GM21390 (cell line): Measurements from ENCODE around the gene THSD7A.

ENCODE experiments used
- ATAC-seq: cut with Tn5 transposase; IDR thresholded peaks from one replicate; pipeline ENCODE4 v1.9.1; 2021; ENCODE audit not compliant: unreplicated experiment

The THSD7A gene

GRCh38 chr7:11817111-11817740, 14.8 kb downstream of the THSD7A start:
- no peak for ATAC-seq

- ATAC-seq: no peak
Measured at GRCh38 chr7:11811709-11812108, 20.3 kb downstream of the THSD7A start.

GRCh38 chr7:11810043-11810625, 21.9 kb downstream of the THSD7A start:
- no peak for ATAC-seq

- no peak for ATAC-seq
Measured at GRCh38 chr7:11807000-11807399, 25.0 kb downstream of the THSD7A start.

- no peak for ATAC-seq
Measured at GRCh38 chr7:11804621-11805020, 27.4 kb downstream of the THSD7A start.

- no peak for ATAC-seq
Measured at GRCh38 chr7:11795231-11795630, 36.8 kb downstream of the THSD7A start.

- ATAC-seq: no peak
Measured at GRCh38 chr7:11792166-11792565, 39.8 kb downstream of the THSD7A start.

GRCh38 chr7:11788568-11788967, 43.4 kb downstream of the THSD7A start:
- no peak for ATAC-seq

- no peak for ATAC-seq
Measured at GRCh38 chr7:11787534-11787933, 44.5 kb downstream of the THSD7A start.

GRCh38 chr7:11786186-11786585, 45.8 kb downstream of the THSD7A start:
- ATAC-seq: no peak

GRCh38 chr7:11784769-11785536, 47.0 kb downstream of the THSD7A start:
- no peak for ATAC-seq

- ATAC-seq: no peak
Measured at GRCh38 chr7:11779864-11780674, 51.9 kb downstream of the THSD7A start.

GRCh38 chr7:11776039-11776438, 56.0 kb downstream of the THSD7A start:
- ATAC-seq: no peak

- ATAC-seq: no peak
Measured at GRCh38 chr7:11775401-11775800, 56.6 kb downstream of the THSD7A start.

GRCh38 chr7:11768263-11768662, 63.7 kb downstream of the THSD7A start:
- ATAC-seq: no peak

GRCh38 chr7:11767148-11767547, 64.8 kb downstream of the THSD7A start:
- no peak for ATAC-seq

GRCh38 chr7:11760372-11760771, 71.6 kb downstream of the THSD7A start:
- ATAC-seq: no peak

GRCh38 chr7:11758627-11759111, 73.3 kb downstream of the THSD7A start:
- no peak for ATAC-seq

- no peak for ATAC-seq
Measured at GRCh38 chr7:11757153-11757552, 74.8 kb downstream of the THSD7A start.

GRCh38 chr7:11754933-11755332, 77.1 kb downstream of the THSD7A start:
- no peak for ATAC-seq

GRCh38 chr7:11754123-11754522, 77.9 kb downstream of the THSD7A start:
- ATAC-seq: no peak
